Stimulated activated CD8-positive, alpha-beta memory T cell treated with anti-CD3 and anti-CD28 coated beads, Interleukin-4, amount 100 ng/mL, for 4 hours (primary cell): ENCODE measurements around the gene STK10.
A peak's percentile ranks its signal among the peaks of the same experiment; 100 is the strongest.

Experiments
- DNase-seq, 2 donors: peaks; one replicate each; pipeline ENCODE4 v3.0.0-alpha.2; 2020; ENCODE audit warnings: low read depth in 2 of 2, low spot score in 1 of 2

Gene STK10

GRCh38 chr5:172144931-172145869, 42.8 kb downstream of the STK10 start:
- DNase-seq: no peak

GRCh38 chr5:172144291-172144815, 43.7 kb downstream of the STK10 start:
- no peak for DNase-seq

- no peak for DNase-seq
Observed at GRCh38 chr5:172143875-172144274, 44.1 kb downstream of the STK10 start.

GRCh38 chr5:172142709-172143215, 45.3 kb downstream of the STK10 start:
- DNase-seq: no peak

- no peak for DNase-seq
Observed at GRCh38 chr5:172141949-172142319, 46.1 kb downstream of the STK10 start.

GRCh38 chr5:172140866-172141265, 47.2 kb downstream of the STK10 start:
- no peak for DNase-seq

GRCh38 chr5:172140120-172140519, 47.9 kb downstream of the STK10 start:
- no peak for DNase-seq

- no peak for DNase-seq
Observed at GRCh38 chr5:172137046-172137445, 51.0 kb downstream of the STK10 start.

- DNase-seq: peak in 1 of 2 donors; percentile 43
Observed at GRCh38 chr5:172133359-172134029, 54.5 kb downstream of the STK10 start.

- no peak for DNase-seq
Observed at GRCh38 chr5:172131690-172132089, 56.3 kb downstream of the STK10 start.

GRCh38 chr5:172129256-172129910, 58.6 kb downstream of the STK10 start:
- no peak for DNase-seq

GRCh38 chr5:172127581-172127980, 60.4 kb downstream of the STK10 start:
- DNase-seq: no peak

- DNase-seq: no peak
Observed at GRCh38 chr5:172123269-172123692, 64.7 kb downstream of the STK10 start.

- DNase-seq: no peak
Observed at GRCh38 chr5:172119921-172120688, 67.9 kb downstream of the STK10 start.

- no peak for DNase-seq
Observed at GRCh38 chr5:172118891-172119290, 69.1 kb downstream of the STK10 start.

- DNase-seq: no peak
Observed at GRCh38 chr5:172117977-172118701, 69.9 kb downstream of the STK10 start.

- DNase-seq: no peak
Observed at GRCh38 chr5:172115541-172115982, 72.5 kb downstream of the STK10 start.

GRCh38 chr5:172114875-172115422, 73.1 kb downstream of the STK10 start:
- peak; percentile 48 to 71 for DNase-seq

GRCh38 chr5:172113036-172113435, 75.0 kb downstream of the STK10 start:
- DNase-seq: peak; percentile 21 to 45

GRCh38 chr5:172111852-172112225, 76.2 kb downstream of the STK10 start:
- DNase-seq: no peak
